K562 (cell line): ENCODE data around the gene CYSRT1. TPM values are rescaled to one million over a fixed set of nuclear protein-coding genes. Genes with fewer than 3 reads are reported as not detected.

Experiments
- ATF1 ChIP-seq, 2 experiments: fragments of 450-650 bp in 1 of 2; IDR thresholded peaks; 2 replicates each; pipeline ENCODE4 v1.6.1; 2016; ENCODE audit warnings: missing compliant biosample characterization in 1 of 2, missing genetic modification characterization in 1 of 2
- ATF4 ChIP-seq: fragments of 450-650 bp; formaldehyde crosslinking; IDR thresholded peaks from 2 replicates; pipeline ENCODE4 v1.4.0; 2022; ENCODE audit warnings: mild to moderate bottlenecking, moderate library complexity
- CBFB ChIP-seq: sonication (generic); formaldehyde crosslinking; IDR thresholded peaks from 2 replicates; pipeline ENCODE4 v1.4.0; 2020; ENCODE audit warnings: mild to moderate bottlenecking, missing genetic modification reagents
- CC2D1A ChIP-seq: fragments of 450-650 bp; IDR thresholded peaks from 2 replicates; pipeline ENCODE4 v1.6.1; 2017; ENCODE audit warnings: mild to moderate bottlenecking
- CHD4 ChIP-seq: fragments of 200-600 bp; sonication (generic); IDR thresholded peaks from 3 replicates; pipeline ENCODE4 v1.6.1; 2012; ENCODE audit warnings: low read depth, mild to moderate bottlenecking, mixed read lengths, low read length, inconsistent platforms; ENCODE audit not compliant: insufficient read depth, insufficient replicate concordance, poor library complexity, severe bottlenecking
- FOXP1 ChIP-seq: sonication (generic); formaldehyde crosslinking; IDR thresholded peaks from 2 replicates; pipeline ENCODE4 v1.8.0; 2022; ENCODE audit warnings: mild to moderate bottlenecking, missing genetic modification reagents
- GATAD2B ChIP-seq: fragments of 450-650 bp; IDR thresholded peaks from 2 replicates; pipeline ENCODE4 v1.6.1; 2017; ENCODE audit warnings: mild to moderate bottlenecking, borderline replicate concordance
- HNRNPUL1 ChIP-seq: fragments of 200-400 bp; formaldehyde crosslinking; IDR thresholded peaks from 2 replicates; pipeline ENCODE4 v1.6.1; 2017; ENCODE audit warnings: low read length
- MAFK ChIP-seq: IDR thresholded peaks from 2 replicates; pipeline ENCODE4 v1.6.1; 2011; ENCODE audit warnings: low read length, improper control_type of control experiment
- NUFIP1 ChIP-seq: fragments of 450-650 bp; IDR thresholded peaks from 2 replicates; pipeline ENCODE4 v1.6.1; 2018; ENCODE audit not compliant: partially characterized antibody
- RFX1 ChIP-seq: fragments of 450-650 bp; IDR thresholded peaks from 2 replicates; pipeline ENCODE4 v1.6.1; 2016; ENCODE audit warnings: mild to moderate bottlenecking, moderate library complexity
- SMARCA4 ChIP-seq: fragments of 450-650 bp; IDR thresholded peaks from 2 replicates; pipeline ENCODE4 v1.6.1; 2016
- SNRNP70 ChIP-seq: fragments of 200-400 bp; formaldehyde crosslinking; optimal IDR thresholded peaks from 2 replicates; pipeline ENCODE3; 2017; ENCODE audit warnings: low read depth, low read length
- TFE3 ChIP-seq: fragments of 450-650 bp; formaldehyde crosslinking; IDR thresholded peaks from 2 replicates; pipeline ENCODE4 v1.4.0; 2020; ENCODE audit warnings: mild to moderate bottlenecking, mixed read lengths
- UBTF ChIP-seq, 2 experiments: IDR thresholded peaks; 2 replicates each; pipeline ENCODE4 v1.6.1; 2012; ENCODE audit warnings: improper control_type of control experiment in 2 of 2, low read depth in 2 of 2, low read length in 2 of 2, borderline replicate concordance in 1 of 2
- ZBTB1 ChIP-seq: sonication (generic); formaldehyde crosslinking; IDR thresholded peaks from 2 replicates; pipeline ENCODE4 v1.8.1; 2023; ENCODE audit warnings: missing genetic modification reagents, low read depth, mild to moderate bottlenecking, borderline replicate concordance
- ZKSCAN8 ChIP-seq: fragments of 200-800 bp; sonication (Bioruptor generic); IDR thresholded peaks from 2 replicates; pipeline ENCODE4 v1.6.1; 2016; ENCODE audit warnings: missing genetic modification characterization, missing compliant biosample characterization
- ZNF134 ChIP-seq: fragments of 250-450 bp; sonication (Bioruptor Pico); conservative IDR thresholded peaks from 2 replicates; pipeline ENCODE4 v1.4.0; 2020
- ZNF224 ChIP-seq: sonication (generic); formaldehyde crosslinking; IDR thresholded peaks from 2 replicates; pipeline ENCODE4 v1.8.0; 2022; ENCODE audit warnings: mild to moderate bottlenecking, missing genetic modification reagents
- ZNF3 ChIP-seq: fragments of 250-450 bp; sonication (Bioruptor Pico); IDR thresholded peaks from 2 replicates; pipeline ENCODE4 v1.5.0; 2021; ENCODE audit warnings: mild to moderate bottlenecking, moderate library complexity
- ZNF507 ChIP-seq: conservative IDR thresholded peaks from 2 replicates; pipeline ENCODE4 v1.6.1; 2017; ENCODE audit warnings: missing genetic modification characterization, missing compliant biosample characterization
- ZNF584 ChIP-seq: fragments of 200-800 bp; sonication (Bioruptor generic); IDR thresholded peaks from 2 replicates; pipeline ENCODE4 v1.6.1; 2016; ENCODE audit warnings: low read depth, mild to moderate bottlenecking, missing genetic modification characterization, missing compliant biosample characterization
- ZNF76 ChIP-seq: fragments of 250-450 bp; sonication (Bioruptor Pico); IDR thresholded peaks from 2 replicates; pipeline ENCODE4 v1.4.0; 2020; ENCODE audit warnings: mild to moderate bottlenecking, moderate library complexity, borderline replicate concordance
- polyA plus RNA-seq, 8 experiments: library from polyadenylated mRNA; depleted of rRNA in 4 of 8; stranded (reverse) in 5 of 8; unstranded in 3 of 8; fragments of >200 nt; fragmentation: Nextera tagmentation in 2 of 8; fragmentation: Illumina TruSeq in 1 of 8; extraction: Ambion mirVana in 2 of 8; extraction: Trizol in 1 of 8; gene quantifications; 2 replicates each; pipeline versions ENCODE4 v1.2.1 to v1.2.3, GENCODE V29; 2011 to 2014; ENCODE audit warnings: inconsistent platforms in 1 of 8, missing spikeins in 1 of 8
- total RNA-seq, 7 experiments: library from RNA; depleted of rRNA in 6 of 7; stranded (reverse); fragments of >200 nt in 6 of 7; fragmentation: Illumina TruSeq in 2 of 7; extraction: Trizol in 2 of 7; gene quantifications; 2 replicates each; pipeline versions ENCODE4 v1.2.1 to v1.2.3, GENCODE V29; 2011 to 2021; ENCODE audit warnings: low replicate concordance in 1 of 7
- TF ChIP-seq, protein P1 (sequence below): fragments of 250-450 bp; sonication (Bioruptor Pico); IDR thresholded peaks from 2 replicates; pipeline ENCODE4 v1.8.0; 2022; ENCODE audit warnings: moderate library complexity, mild to moderate bottlenecking, inconsistent platforms

Gene CYSRT1
- total and polyA plus RNA-seq, 9 of the 15 experiments (the other 6 are each of a cell fraction or from before 2014, with no cell fraction given) = 0.04 to 1.4 (median 0.42) TPM; not detected in 3

DNA sequence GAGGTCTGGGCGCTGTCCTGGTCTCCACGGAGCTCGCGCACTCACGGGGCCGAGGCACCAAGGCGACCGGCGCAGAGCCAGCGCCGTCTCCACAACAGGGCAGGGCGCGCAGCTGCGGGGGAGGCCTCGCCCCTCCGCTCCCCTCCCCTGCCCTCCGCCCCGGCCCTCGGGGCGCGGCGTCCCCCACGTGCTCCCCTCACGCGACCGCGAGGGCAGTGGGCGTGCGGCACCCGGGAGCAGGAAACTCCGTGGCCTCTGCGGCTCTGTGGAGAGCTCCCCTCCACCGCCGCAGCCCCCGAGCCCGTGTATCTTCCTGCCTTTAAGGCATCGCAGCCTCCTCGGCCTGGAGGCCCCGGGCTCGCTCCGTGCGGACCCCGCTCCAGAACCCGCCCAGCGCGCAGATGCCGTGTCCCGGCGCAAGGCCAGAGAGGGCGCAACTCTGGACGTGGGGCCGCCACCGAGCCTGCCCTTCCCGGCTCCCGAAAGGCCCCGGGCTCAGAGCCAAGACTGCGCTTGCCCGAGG, 15.4 kb downstream of the CYSRT1 start (continued):
- TF ChIP-seq ZNF3 (no peak), RFX1 (no peak), CHD4 (no peak), ZNF584 (CRISPR knock-in tag) (no peak), SMARCA4 (no peak), ZNF224 (CRISPR knock-in tag) (0 out of 2 replicates have a peak, but pooled peaks have one; percentile 31), ZBTB1 (CRISPR knock-in tag) (peak; percentile 86), ZKSCAN8 (CRISPR knock-in tag) (no peak), SNRNP70 (no peak), FOXP1 (CRISPR knock-in tag) (peak; percentile 79; the same call in 1 of the 2 replicates), UBTF (IDR thresholded peaks at IDR 0.05; ENCODE audit: borderline replicate concordance in 1 of 2, low read depth in 2 of 2, low read length in 2 of 2) (no peak), ZNF507 (tag) (no peak), CBFB (CRISPR knock-in tag) (no peak), HNRNPUL1 (no peak), ZNF134 (no peak; the same call in 1 of the 2 replicates), GATAD2B (no peak), ATF4 (CRISPR knock-in tag) (no peak), ATF1 (CRISPR knock-in tag; IDR thresholded peaks at IDR 0.05) (no peak), ATF1 (tag; IDR thresholded peaks at IDR 0.05) (no peak), TFE3 (CRISPR knock-in tag) (peak; percentile 14; the same call in 1 of the 2 replicates), ZNF76 (0 out of 2 replicates have a peak, but pooled peaks have one; percentile 80), NUFIP1 (no peak), CC2D1A (no peak), MAFK (no peak)
- TF ChIP-seq, protein P1, sequence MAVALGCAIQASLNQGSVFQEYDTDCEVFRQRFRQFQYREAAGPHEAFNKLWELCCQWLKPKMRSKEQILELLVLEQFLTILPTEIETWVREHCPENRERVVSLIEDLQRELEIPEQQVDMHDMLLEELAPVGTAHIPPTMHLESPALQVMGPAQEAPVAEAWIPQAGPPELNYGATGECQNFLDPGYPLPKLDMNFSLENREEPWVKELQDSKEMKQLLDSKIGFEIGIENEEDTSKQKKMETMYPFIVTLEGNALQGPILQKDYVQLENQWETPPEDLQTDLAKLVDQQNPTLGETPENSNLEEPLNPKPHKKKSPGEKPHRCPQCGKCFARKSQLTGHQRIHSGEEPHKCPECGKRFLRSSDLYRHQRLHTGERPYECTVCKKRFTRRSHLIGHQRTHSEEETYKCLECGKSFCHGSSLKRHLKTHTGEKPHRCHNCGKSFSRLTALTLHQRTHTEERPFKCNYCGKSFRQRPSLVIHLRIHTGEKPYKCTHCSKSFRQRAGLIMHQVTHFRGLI (CRISPR knock-in tag) = no peak
